HG03571 (cell line): ENCODE data around the gene SAMD9L.
"Not testable (repeated sequence)": the region's sequence is repeated elsewhere in the genome, so short reads cannot be mapped to it uniquely, and the experiment has no call there.

Experiments used
- ATAC-seq: cut with Tn5 transposase; IDR thresholded peaks from one replicate; pipeline ENCODE4 v1.9.1; 2021; ENCODE audit not compliant: unreplicated experiment

SAMD9L gene

GRCh38 chr7:93146472-93147141 lies 1.6 kb downstream of the SAMD9L start:
- ATAC-seq = peak; percentile 23

- no peak for ATAC-seq
These were observed 2.1 kb downstream of the SAMD9L start for GRCh38 chr7:93146036-93146435.

- no peak for ATAC-seq
These were observed 2.8 kb downstream of the SAMD9L start for GRCh38 chr7:93145354-93145753.

- ATAC-seq = no peak
These were observed 6.1 kb downstream of the SAMD9L start for GRCh38 chr7:93142127-93142526.

GRCh38 chr7:93140582-93141191 lies 7.5 kb downstream of the SAMD9L start:
- no peak for ATAC-seq

DNA sequence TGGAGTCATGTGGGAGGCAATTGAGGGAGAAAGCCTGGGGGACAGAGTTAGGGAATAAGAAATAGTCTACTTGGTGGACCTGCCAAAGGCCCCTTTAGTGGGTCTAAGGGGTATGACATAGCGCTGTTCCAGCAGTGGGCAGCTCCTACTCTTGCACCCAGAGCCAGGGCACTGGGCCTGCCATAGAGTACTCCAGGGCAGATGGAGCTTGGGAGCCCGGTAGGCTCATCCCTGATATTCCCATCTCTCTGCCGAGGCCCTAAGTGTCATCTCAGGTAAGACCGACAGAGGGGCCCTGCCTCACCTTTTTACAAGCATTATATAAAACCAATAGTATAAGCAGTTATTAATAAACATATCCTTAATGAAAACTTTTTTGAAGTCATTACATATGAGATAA lies 9.6 kb downstream of the SAMD9L start:
- no peak for ATAC-seq

- ATAC-seq = no peak
These were observed 15.2 kb downstream of the SAMD9L start for GRCh38 chr7:93133005-93133404.

GRCh38 chr7:93132216-93132615 lies 16.0 kb downstream of the SAMD9L start:
- ATAC-seq = no peak

DNA sequence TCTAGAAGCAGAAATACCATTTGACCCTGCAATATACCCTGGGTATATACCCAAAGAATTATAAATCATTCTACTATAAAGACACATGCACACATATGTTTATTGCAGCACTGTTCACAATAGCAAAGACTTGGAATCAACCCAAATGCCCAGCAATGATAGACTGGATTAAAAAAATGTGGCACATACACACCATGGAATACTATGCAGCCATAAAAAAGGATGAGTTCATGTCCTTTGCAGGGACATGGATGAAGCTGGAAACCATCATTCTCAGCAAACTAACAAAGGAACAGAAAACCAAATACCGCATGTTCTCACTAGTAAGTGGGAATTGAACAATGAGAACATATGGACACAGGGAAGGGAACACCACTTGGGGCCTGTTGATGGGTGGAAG lies 21.2 kb downstream of the SAMD9L start:
- ATAC-seq = not testable (repeated sequence)

DNA sequence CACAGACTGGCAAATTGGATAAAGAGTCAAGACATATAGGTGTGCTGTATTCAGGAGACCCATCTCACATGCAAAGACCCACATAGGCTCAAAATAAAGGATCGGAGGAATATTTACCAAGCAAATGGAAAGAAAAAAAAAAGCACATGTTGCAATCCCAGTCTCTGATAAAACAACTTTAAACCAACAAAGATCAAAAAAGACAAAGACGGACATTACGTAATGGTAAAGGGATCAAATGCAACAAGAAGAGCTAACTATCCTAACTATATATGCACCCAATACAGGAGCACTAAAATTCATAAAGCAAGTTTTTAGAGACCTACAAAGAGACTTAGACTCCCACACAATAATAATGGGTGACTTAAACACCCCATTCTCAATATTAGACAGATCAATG lies 24.7 kb downstream of the SAMD9L start:
- not testable (repeated sequence) for ATAC-seq

- ATAC-seq = no peak
These were observed 27.3 kb downstream of the SAMD9L start for GRCh38 chr7:93120592-93121549.

DNA sequence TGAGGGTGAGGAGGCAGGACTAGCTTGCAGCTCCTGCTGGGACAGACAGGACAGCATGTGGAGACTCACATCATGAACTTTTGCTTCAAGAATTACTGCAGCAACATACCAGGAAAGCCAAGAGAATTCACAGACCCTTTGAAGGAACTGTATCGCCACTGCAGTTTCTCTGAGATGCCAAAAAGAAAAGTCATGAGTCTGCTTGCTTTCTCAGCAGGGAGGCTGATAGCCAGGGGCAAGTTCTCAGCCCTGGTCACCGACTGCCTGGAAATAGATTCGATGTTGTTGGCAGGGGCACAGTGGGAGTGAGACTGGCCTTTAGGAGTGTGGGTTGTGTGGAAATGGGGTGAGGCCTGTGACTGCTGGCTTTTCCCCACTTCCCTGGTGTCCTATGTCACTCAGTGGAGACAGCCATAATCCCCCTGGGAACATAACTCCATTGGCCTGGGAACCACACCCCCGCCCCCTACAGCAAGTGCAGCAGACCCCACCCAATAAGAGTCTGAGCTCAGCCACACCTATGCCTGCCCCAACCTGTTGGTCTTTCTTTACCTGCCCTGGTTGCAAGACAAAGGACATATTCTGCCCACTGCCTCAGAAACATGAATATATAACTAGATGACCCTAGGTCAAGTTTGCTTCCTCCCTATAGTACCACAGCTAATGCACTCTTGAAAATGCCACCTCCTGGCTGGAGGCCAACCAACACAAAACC lies 28.8 kb downstream of the SAMD9L start:
- no peak for ATAC-seq

DNA sequence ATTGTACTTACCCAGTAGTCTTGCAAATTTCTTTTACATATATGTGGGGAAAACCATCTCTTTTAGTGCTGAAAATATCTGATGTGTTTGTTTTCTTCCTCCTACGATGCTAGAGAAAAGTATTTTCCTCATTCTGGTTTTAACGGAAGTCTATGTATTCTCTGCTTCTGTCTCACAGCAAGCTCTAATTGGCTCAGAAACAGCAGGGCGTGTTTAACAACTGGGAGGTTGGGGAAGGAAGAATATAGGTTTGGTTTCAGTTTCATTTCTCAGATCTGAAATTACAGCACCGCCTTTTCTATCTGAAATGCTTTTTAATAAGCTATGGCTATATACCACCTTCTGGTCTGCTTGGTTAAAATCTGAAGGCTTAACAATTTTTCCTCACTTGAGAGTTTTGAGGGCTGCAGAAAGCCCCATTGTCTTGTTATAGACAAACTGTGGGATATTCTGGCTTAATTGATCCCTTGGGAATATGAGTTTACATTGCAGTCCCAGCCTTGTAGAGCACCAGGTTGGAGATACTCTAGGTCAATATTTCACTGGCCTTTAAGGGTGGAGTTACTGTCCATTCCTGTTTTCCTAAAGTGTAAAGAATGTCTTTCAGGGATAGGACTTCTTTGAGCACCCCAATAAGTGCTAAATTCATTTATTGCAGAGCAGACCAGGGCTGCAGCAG lies 30.2 kb downstream of the SAMD9L start, which contains the start of gene SAMD9:
TSS of gene SAMD9 (minus strand) at position 128 of the 679 bp plus-strand sequence. CDS start 11,882 bp downstream, outside the sequence.
- ATAC-seq = peak; percentile 99

GRCh38 chr7:93117327-93117726 lies 30.9 kb downstream of the SAMD9L start:
- no peak for ATAC-seq

DNA sequence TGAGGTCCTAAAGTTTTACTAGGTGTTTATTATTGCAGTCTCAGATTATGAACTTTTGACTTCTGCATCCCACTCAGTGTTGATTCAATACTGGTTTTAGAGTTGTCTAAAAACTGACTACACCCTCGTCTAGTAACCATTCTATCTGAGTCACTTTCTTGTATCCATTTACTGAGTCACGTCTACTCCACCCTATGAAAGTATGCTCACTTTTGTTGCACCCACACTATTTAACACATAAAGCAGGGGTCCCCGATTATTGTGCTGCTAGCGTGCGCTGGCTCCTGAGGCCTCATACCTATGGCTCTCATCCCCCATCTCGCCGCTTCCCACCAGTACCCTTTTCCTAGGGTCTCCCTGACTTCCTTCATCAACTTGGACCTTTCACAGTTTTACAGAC lies 32.4 kb downstream of the SAMD9L start:
- ATAC-seq = no peak

DNA sequence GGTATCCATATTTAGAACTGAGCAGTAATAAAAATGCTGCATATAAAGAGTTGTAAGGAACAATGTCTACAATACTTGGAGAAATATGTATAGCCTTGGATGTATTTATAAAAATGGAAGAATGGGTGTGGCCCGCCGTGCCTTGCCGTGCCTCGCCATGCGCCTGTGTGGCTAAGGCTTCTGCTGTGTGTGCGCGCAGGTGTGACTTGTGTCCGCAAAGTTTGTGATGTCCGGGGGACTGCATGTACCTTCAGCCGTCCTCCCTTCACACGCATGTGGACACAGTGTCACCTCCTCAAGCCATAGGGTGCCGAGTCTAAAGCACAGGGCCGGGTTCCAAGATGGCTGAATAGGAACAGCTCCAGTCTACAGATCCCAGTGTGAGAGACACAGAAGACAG lies 40.2 kb downstream of the SAMD9L start:
- no peak for ATAC-seq

- ATAC-seq = no peak
These were observed 50.8 kb downstream of the SAMD9L start for GRCh38 chr7:93097388-93097787.

GRCh38 chr7:93092757-93093370 lies 55.3 kb downstream of the SAMD9L start:
- ATAC-seq = peak; percentile 59
